ENCODE measurements around the gene POLN.
A peak's percentile ranks its signal among the peaks of the same experiment; 100 is the strongest.
"Not testable (repeated sequence)": the region's sequence is repeated elsewhere in the genome, so short reads cannot be mapped to it uniquely, and the experiment has no call there.

POLN gene

DNA sequence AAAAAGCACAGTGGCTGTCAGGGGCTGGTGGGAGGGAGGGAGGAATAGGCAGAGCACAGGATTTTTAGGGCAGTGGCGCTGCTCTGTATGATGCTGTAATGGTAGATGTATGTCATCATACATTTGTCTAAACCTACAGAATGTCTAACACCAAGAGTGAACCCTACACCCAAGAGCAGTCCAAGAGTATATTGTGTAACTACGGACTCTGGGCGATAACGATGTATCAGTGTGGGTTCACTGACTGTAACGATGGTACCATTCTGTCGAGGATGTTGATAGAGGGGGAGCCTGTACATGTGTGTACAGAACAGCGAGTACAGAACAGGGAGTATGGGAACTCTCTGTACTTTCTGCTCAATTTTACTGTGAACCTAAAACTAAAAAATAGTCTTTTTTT is 76.5 kb downstream of the POLN start:
- DNase-seq (ENCODE audit: low spot score) = no peak

DNA sequence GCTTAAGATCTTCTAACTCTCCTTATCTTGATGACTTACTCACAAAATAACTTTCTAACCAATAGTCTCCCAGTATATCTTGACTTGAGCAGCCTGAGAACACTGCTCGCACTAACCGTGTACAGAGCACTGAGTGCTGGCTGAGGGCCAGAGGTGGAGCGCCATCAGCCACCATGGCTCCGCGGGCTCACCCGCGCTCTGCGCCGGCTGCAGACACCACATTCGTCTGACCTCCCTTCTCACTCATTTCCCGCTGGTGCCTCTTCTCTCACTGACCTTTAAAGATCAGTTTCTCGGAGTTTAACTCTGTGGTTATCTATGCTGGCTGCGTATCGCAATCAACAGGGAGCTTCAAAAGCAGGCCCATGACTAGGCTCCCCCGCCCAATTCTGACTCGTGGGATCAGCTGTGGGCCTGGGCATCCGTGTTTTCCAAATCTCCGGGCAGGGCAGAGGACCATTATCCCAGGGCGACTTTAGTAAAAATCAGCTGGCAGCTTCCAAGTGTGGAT is 78.6 kb downstream of the POLN start:
- DNase-seq (ENCODE audit: low spot score) = no peak

DNA sequence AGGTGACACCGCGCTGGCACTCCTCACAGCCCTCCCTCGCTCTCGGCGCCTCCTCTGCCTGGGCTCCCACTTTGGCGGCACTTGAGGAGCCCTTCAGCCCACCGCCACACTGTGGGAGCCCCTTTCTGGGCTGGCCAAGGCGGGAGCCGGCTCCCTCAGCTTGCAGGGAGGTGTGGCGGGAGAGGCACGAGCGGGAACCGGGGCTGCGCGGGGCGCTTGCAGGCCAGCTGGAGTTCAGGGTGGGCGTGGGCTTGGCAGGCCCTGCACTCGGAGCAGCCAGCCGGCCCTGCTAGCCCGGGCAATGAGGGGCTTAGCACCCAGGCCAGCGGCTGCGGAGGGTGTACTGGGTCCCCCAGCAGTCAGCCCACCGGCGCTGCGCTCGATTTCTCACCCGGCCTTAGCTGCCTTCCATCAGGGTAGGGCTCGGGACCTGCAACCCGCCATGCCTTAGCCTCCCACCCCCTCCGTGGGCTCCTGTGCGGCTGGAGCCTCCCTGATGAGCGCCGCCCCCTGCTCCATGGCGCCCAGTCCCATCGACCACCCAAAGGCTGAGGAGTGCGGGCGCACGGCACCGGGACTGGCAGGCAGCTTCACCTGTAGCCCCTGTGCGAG is 80.7 kb downstream of the POLN start:
- DNase-seq (ENCODE audit: low spot score) = not testable (repeated sequence)

DNA sequence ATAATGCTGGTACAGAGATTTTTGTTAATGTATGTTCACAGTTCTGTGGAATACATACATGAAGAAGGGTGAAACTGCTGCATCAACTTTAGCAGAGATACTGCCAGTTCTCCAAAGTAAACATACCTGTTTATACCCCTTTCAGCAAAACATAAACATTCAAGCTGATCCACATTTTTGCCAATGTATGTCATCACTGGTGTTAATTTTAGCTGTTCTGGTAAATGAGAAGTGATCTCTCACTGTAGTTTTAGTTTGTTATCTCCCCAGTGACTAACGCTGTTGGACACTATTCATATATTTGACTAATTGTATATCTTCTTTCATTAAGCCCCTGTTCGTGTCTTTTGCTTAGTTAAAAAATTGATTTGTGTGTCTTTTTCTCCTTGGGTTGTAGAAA is 82.0 kb downstream of the POLN start:
- DNase-seq (ENCODE audit: low spot score) = no peak

DNA sequence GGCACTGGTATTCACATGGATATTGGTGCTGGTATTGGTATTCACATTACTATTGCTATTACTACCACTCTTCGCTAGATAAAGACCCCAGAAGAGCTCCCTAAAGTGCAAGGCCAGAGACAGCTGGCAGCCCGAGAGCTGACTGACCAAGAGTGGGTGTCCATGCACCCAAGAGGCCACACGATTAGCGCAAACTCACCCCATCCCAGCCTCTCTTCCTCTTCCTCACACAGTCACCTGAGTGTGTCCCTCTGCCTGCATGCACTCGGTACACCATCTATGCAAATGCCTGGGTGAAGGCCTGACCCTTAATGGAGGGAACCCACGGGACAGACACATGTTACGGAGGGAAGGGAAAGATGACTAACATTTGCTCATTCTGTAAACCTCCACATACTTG is 86.7 kb downstream of the POLN start:
- DNase-seq (ENCODE audit: low spot score) = no peak

DNA sequence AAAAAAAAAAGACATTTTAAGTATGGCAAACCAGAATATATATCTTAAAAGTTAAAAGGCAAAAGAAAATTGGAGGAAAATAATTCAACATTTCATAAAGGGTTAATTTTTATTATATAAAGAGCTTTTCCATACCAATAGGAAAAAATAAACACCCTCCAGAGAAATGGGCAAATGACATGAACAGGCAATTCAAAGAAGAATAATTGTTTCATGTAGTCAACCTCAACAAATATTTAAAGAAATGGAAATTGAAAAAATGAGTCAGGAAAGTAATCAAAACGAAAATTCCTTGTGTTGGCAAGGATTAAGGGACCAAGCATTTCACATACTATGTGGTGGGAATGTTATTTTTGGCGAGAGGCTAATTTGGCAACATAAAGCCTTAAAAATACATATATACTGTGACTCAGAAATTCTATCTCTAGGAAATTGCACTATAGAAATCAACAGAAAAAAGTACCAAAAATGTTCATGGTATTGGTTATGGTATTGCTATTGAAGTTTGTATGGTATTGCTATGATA is 87.6 kb downstream of the POLN start:
- DNase-seq (ENCODE audit: low spot score) = no peak

DNA sequence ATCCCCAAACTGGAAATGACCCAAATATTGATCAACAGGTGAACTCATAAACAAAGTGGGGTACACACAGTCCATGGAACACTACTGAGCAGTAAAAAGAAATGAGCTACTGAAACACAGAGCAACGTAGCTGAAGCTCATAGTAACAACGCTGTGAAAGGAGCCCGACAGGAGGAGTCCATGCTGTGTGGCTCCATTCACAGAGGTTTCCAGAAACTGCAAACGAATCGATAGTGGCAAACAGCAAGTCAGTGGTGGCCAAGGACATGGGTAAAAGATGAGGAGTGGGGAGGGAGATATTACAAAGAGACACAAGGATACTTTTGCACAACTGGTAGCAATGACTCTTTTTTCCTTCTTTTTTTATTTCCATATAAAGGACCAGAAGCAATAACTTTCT is 90.4 kb downstream of the POLN start:
- no peak for DNase-seq (ENCODE audit: low spot score)

DNA sequence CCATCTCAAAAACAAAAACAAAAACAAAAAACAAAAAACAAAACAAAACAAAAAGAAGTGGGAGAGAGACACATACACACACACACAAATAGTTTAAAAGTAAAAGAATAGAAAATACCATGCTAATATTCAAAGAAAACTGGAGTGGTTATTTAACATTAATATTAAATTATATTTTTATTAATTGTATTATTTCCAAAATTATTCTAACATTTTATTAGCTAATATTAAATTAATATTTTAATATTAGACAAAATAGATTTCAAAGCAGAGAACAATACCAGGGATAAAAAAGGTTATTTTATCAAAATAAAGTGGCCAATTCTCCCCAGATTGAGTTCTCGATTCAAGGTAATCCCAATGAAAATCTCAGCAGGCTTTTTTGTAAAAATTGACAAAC is 91.8 kb downstream of the POLN start:
- DNase-seq (ENCODE audit: low spot score) = no peak

DNA sequence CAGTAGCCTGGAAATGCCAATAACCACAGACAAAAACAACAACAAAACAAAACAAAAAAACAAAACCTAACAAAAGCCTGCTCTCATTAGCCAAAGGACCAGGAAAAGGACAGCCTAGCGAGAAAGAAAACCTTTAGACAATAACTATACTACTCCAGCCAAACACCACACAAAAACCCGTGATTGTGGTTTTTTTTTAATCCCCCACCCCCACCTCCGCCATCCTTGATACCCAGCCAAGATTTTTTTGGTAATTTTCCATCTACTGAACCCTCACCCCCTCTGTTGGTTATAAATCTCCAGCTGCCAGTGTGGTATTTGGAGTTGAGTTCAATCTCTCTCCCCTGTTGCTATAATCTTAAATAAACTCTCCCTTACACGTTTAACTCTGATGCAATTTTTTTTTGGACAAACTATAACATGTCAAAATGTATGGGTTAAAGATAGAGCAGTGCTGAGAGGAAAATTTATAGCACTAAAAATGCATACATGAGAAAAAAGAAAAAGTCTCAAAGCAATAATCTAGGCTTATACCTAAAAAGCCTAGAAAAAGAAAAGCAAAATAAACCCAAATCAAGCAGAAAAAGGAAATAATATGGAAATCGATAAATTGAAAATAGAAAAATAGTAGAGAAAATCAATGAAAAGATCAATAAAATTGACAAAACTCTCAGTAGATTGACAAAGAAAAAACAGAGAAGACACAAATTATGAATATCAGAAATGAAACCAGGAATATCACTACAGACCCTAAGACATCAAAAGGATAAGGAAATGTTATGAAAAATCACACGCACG is 99.1 kb downstream of the POLN start:
- no peak for DNase-seq (ENCODE audit: low spot score)

DNA sequence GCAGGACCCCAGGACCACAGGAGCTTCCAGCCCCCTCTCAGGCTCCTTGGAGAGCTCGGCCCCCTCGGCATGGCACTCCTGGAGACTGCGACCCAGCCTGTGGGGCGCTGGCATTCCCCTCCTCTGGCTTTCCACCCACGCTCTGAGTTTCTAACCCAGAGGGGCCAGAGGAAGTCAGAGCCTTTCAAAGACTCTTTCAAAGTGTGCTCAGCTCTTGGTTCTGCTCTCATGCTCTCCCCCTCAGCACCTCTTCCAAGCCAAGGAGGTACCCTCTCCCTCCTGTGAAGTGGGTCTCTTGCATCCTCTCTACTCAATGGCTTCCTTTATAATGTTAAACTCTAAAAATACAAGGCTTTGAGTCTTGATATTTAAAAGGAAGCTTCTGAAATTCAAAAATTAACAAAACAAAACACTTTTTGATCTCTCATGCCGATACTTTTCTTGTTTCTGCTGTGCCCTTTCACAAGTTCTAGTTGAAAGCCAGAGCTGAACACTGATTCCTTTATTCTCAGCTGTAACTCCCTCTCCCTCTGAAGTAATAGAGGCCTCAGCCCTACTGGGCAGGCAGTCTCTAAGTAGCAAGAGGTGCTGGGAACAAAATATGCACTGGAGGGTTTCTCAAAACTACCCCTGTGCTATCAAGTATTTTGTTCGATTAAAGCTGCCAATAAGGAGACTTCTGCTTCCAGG is 100.0 kb downstream of the POLN start:
- no peak for DNase-seq (ENCODE audit: low spot score)

DNA sequence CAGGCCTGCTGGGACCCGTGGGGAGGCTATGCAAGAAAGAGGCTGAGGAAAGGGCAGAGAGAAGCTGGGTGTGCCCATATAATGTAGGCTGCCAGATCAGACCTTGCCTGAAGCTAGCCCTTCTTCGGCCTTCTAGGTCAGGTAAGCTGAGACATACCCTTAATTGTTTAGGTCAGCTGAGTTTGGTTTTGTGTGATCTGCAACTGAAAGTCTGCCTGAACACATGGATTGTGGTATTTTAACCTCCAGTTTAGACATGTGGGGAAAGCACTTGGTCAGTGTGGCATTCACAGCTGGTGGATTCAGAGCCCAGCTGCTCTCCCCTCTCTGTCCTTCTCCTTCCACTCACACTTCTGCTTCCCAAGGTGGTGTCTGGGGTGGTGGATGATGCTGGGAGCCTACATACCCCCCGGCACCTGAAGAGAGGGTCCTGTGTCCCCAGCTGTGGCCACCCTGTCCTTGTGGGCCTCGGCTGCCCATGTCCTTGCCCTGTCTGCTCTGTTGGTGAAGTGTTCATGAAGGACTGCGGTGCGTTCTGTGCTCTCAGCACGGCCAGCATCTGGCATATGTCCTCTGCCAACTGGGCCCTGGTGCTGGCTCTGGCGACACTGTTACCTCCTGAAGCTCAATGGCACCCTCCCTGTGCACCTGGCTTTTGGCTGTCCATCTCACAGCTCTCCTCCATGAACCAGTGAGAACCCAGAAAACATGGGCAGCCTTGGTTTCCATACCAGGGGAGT is 100.7 kb downstream of the POLN start:
- no peak for DNase-seq (ENCODE audit: low spot score)

DNA sequence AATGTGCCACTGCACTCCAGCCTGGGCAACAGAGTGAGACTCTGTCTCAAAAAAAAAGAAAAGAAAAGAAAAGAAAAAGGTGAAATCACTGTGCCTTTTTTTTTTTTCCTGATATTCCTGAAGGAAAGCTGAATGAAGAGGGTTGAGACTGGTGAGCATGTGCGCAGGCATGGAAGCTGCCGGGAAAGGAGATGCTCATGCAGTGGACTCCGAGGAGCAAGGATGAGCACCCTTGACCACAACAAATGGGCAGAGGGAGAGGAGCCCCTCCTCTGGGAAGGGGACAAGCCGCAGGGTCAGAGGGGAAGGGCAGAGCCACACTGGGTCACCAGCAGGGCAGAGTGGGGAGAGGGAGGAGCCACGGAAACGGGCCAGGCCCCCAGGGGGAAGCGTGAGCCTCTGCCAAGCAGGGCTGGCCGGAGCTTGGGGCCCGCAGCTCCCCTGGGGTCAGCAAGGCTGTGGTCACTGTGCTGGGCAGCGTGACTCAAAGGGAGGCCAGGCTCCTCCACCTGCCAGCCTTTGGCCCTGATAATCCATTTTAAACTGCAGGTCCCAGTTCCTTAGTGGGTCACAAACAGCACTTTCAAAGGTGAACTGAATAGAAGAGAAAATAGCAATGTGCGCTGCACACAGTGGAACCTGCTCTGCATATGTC is 102.9 kb downstream of the POLN start:
- DNase-seq (ENCODE audit: low spot score) = no peak

DNA sequence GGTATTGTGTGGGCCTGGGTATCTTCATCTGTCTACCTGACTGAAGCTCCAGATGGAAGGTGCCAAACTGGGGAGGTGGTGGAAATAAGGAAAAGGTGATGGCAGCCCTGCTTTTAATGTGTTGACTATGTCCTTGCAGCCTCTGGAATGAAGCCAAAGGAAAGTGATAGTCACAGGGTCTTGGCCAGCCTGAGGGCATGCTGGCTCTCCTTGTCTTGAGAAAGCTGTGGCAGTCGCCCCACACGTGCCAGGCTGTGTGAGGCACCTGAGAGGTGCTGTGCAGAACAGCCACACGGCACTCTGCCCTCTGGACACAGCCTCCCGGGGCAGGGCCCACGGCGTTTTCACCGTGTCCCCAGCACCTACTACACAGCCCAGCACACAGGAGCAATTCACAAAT is 105.2 kb downstream of the POLN start:
- no peak for DNase-seq (ENCODE audit: low spot score)

DNA sequence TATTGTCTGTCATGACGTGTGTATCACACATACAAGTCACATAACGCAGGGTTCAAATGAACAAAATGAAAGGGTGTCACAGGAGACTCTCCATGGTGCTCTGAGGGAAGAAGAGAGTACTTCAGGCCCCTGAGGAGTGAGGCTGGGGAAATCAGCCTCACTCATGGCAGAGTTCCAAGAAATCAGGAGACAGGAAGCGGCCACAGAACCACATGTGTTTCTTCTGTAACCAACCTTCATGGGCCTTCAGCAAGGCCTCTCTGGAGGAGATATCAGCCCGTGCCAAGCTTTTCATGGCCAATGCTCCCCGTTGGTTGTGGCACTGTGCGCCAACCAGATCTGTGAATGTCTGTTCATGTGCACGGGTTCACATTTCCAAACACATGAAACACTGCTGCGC is 106.8 kb downstream of the POLN start:
- DNase-seq (ENCODE audit: low spot score) = peak; percentile 33

DNA sequence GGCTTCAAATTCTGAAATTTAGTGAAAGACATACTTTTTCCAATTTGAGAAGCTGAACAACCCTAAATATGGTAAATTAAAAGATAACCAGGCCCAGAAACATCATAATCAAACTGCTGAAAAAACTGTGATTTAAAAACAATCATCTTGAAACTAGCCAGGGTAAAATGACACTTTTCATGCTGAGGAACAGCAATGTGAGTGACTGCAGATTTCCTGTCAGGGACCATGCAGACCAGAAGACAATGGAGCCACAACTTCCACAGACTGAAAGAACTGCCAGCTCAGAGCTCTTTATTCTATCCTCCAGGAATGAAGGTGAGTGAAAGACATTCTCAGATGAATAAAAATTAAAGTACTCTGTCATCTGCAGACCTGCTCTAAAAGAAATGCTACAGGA is 109.5 kb downstream of the POLN start:
- no peak for DNase-seq (ENCODE audit: low spot score)

DNA sequence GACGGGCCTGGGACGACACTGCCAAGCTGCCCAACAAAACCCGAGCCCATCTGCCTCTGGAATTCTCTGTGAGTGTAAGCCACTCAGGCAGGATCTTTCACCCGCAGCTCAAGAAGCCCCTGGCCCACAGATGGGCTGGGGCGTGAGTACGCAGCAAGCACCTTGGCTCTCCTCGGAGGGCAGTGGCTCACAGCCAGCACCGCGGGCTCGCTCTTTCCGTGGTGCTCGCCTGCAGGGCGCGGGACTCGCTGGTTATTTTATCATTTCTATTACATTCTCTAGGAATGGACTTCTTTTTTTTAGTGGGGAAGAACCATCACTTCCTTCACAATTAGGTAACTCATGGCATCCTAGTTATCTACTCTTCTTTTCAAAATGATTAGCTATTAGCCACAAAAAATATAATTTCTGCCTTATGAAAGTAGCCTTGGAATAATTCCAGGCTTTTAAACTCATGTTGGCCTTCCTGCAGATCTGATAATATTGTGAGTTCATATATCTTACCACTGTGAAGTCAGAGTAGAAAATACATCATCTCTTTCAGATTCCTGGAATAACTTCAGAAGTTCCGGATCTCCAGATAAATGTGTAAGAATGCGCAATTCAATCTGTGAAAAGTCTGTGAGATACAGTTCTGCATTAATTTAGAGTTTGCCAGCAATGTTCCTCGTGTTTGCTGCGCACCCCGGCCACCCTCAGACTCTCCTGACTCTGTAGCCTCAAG is 114.2 kb downstream of the POLN start:
- no peak for DNase-seq (ENCODE audit: low spot score)

DNA sequence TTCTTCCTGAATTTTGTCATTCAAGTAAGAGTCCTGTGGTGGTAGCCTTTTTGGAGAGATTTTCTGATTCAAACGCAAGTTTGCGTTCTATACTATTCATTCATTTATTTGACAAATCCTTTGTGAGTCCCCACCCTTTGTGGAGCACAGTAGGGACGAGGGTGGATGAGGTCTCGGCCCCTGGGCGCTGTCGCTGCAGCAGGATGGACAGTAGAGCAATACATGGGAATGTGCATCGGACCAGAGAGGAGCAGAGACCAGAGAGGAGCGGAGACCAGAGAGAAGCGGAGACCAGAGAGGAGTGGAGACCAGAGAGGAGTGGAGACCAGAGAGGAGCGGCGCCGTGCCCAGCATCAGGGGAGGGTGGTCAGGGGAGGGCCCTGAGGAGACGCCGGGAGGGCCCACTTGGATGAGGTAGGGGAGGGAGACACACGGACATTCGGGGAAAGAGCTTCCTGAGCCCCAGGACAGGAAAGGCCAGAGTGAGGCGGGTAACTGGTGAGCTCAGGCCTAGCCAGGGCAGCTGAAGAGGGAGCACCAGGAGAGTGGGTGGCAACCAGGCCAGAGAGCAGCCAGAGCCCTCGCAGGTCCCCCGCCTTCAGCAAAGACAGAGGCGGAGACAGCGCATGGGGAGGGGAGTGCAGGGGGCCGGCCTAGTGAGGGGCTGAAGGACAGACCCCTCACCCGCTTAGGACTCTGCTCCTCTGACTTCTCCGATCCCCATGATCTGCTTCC is 115.4 kb downstream of the POLN start:
- DNase-seq (ENCODE audit: low spot score) = no peak

DNA sequence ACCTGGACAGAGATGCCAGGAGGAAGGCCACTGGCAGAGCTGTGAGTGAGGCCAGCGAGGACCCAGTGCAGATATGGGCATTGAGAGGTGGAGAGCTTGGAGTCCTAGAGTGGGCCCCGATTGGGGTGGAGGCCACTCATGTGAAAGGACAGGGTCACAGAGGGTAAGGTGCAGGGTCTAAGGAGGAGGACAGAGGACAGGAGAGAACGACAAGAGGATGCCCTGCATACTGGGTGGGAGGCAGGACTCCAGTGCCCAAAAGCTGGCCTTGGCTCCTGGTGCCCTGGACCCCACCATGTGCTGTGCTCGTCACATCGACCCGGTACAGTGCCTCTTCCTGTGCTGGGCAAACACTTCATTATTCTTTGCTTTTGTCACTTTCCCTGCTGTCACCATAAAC is 116.1 kb downstream of the POLN start:
- no peak for DNase-seq (ENCODE audit: low spot score)

DNA sequence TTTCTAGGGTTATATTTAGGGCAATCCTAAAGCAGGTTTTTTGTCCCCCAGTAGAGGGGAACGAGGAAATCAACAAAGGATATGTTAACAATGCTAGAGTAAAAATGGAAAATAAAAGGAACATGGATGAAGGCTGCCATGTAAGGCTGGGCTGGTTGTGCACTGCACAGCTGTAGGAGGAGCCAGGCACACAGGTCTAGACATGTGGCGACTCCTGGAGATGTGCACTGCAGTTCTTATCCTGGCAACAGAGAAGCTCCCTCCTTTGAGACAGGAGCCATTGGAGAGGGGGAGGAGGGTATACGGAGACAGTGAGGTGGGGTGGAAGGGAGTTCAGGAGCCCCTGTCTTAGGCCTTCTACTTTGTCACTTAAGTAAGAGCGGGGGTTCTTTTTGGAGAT is 116.9 kb downstream of the POLN start:
- no peak for DNase-seq (ENCODE audit: low spot score)

DNA sequence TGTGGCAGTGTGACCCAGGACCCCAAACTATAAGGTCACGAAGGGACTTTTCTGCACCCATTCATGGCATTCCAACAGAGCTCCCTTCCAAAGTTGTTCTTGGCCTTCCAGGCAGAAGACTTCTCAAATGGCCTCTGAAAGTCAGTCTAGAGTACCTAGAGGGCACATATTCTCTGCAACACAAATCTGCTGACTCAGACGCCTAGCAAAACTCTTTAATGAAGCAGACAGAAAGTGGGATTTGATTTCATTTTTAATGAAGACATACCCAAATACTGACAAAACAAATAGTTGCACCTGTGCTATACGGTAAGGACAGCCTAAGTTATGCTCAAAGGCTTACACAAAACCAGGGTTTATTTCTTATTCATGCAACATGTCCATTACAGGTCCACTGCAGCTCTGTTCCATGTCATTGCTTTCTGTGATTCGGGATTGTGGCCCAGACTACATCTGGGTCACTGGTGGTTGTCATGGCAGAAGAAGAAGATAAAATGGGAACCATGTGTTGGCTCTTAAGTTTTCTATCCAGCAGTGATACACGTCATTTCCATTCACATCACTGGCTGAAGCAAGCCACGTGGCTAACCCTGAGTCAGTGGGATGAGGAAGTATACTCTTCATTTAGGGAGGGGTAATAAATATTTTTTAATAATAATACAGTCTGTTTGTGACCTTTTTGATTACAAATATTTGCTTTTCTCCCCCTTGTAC is 125.1 kb downstream of the POLN start:
- DNase-seq (ENCODE audit: low spot score) = no peak

Data from AG08396 (cell line).